Gastroesophageal sphincter (tissue), 4 donors: Measurements from ENCODE around the gene THADA. TPM values are rescaled to one million over a fixed set of nuclear protein-coding genes. Genes with fewer than 3 reads are reported as not detected.

Experiments
- ATAC-seq: fragments of 150-250 bp; one replicate; pipeline ENCODE4 v1.9.1; 2016; ENCODE audit warnings: mild to moderate bottlenecking, moderate library complexity
- H3K27ac ChIP-seq, 4 donors: fragments of 200-600 bp; sonication (generic) in 3 of 4; 1 replicate in 3 of 4; 2 replicates in 1 of 4; pipeline ENCODE4 v1.5.1; 2016 to 2019
- H3K27me3 ChIP-seq: fragments of 200-600 bp; sonication (generic); one replicate; pipeline ENCODE4 v1.5.1; 2019
- H3K36me3 ChIP-seq, 2 donors: fragments of 200-600 bp; sonication (generic); one replicate each; pipeline ENCODE4 v1.5.1; 2019; ENCODE audit warnings: control low read depth in 1 of 2
- H3K4me1 ChIP-seq, 3 donors: fragments of 200-600 bp; sonication (generic); 1 replicate in 2 of 3; 2 replicates in 1 of 3; pipeline ENCODE4 v1.5.1; 2016 to 2019; ENCODE audit warnings: control low read depth in 2 of 3
- H3K4me3 ChIP-seq, 2 donors: fragments of 200-600 bp; sonication (generic); one replicate each; pipeline ENCODE4 v1.5.1; 2019; ENCODE audit warnings: mild to moderate bottlenecking in 1 of 2, moderate library complexity in 1 of 2
- H3K9me3 ChIP-seq, 3 donors: fragments of 200-600 bp; sonication (generic); one replicate each; pipeline ENCODE4 v1.5.1; 2017 to 2019; ENCODE audit warnings: control low read depth in 2 of 3
- CTCF ChIP-seq, 4 experiments: fragments of 200-600 bp in 2 of 4; fragments of 450-650 bp in 2 of 4; sonication (generic) in 1 of 4; IDR thresholded peaks; one replicate each; pipeline ENCODE4 v1.5.1; 2017 to 2019; ENCODE audit warnings: antibody characterized with exemption in 4 of 4, mild to moderate bottlenecking in 2 of 4, moderate library complexity in 2 of 4
- EP300 ChIP-seq: sonication (generic); formaldehyde crosslinking; IDR thresholded peaks from one replicate; pipeline ENCODE4 v1.6.1; 2017; ENCODE audit warnings: antibody characterized with exemption, mild to moderate bottlenecking
- POLR2A ChIP-seq, 2 donors: fragments of 450-650 bp; IDR thresholded peaks; one replicate each; pipeline ENCODE4 v1.6.1; 2017; ENCODE audit warnings: antibody characterized with exemption in 2 of 2, mild to moderate bottlenecking in 2 of 2, moderate library complexity in 1 of 2
- POLR2AphosphoS5 ChIP-seq: sonication (generic); formaldehyde crosslinking; IDR thresholded peaks from one replicate; pipeline ENCODE4 v1.6.1; 2017; ENCODE audit warnings: antibody characterized with exemption
- WGBS, 2 donors: methylation state at CpG; one replicate each; pipeline ENCODE4 v1.1.5; 2018; ENCODE audit warnings: low coverage in 1 of 2; 5-methylcytosine and 5-hydroxymethylcytosine counted together
- total RNA-seq, 4 donors: library from RNA; depleted of rRNA; stranded (reverse); fragments of >200 nt; gene quantifications; one replicate each; pipeline ENCODE4 v1.1.0, GENCODE V29; 2016

The THADA gene
- total RNA-seq, 4 donors from 2014 or later, result 19.7 to 34.4 (median 22.3) TPM

DNA sequence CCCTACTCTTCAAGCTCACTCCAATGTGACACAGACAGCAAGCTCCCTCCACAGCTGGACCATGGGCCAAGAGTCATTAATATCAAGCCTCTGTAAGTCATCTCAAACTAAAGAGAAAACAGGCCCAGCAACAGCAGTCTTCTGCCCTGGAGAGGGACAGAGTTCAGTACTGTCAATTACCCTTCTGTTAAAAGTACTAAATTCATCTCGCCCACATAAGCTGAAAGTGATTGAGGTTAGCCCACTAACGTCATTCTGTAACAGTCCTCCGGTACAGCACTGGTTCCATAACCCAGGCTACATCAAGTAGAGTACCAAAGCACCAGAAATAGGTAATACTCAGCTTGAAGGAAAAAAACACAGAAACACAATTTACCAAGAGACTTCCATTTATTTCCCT lies 25.9 kb downstream of the THADA start:
- no peak for TF ChIP-seq POLR2A (IDR thresholded peaks at IDR 0.05)
- TF ChIP-seq CTCF (IDR thresholded peaks at IDR 0.05), result no peak
- TF ChIP-seq EP300, result no peak
- no peak for TF ChIP-seq POLR2AphosphoS5
- Histone ChIP-seq H3K27ac (peak overlapping the region in 1 of 4 donors; percentile 20), H3K4me1 (peaks cover 0 to 13% (median 0%) of the 10 kb centered on the region in 3 donors), H3K36me3 (peaks cover 0 to 71% of the 10 kb centered on the region in 2 donors), H3K9me3 (no peaks in the 10 kb centered on the region), H3K4me3 (no peak overlapping the region), H3K27me3 (no peaks in the 10 kb centered on the region)
- no peak for ATAC-seq
- WGBS, 2 donors, result 35 to 66% methylated on average over 3 of the region's 3 CpGs

DNA sequence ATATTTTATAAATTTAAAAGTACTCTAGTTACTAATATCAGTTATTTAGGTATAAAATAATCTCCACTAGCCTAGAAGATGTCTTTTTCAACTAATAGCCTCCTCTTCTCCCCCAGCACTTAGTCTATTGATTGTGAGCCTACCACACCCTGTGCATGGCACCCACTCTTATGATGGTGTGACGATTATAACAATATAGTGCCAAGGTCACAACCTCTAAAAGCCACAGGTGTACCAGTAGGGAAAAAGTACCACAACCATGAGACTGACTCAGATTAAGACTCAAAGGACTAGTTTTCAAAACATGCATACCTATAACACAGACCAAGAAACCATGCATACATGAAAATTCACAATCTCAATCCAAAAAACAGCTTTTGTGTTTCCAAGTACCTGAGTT lies 27.6 kb downstream of the THADA start:
- WGBS, 2 donors, result 86 to 100% methylated on average over 1 of the region's 1 CpG
- H3K36me3 ChIP-seq, result peaks cover 3 to 72% of the 10 kb centered on the region in 2 donors

DNA sequence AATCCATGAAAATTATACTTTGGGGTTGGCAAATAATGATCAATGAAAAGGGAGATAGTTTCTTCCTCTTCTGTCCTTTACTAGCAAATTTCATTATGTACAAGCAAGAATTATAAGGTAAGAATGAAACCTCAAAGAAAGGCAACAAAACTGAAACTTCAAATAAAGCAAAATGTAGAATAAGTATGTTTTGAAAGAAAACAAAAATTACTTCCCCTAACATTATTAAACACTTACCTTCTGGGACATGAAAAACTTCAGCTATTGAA lies 29.4 kb downstream of the THADA start:
- Histone ChIP-seq H3K4me1 (no peaks in the 10 kb centered on the region), H3K9me3 (no peaks in the 10 kb centered on the region), H3K27me3 (no peaks in the 10 kb centered on the region), H3K4me3 (no peak overlapping the region), H3K36me3 (peaks cover 3 to 69% of the 10 kb centered on the region in 2 donors), H3K27ac (no peak overlapping the region)
- ATAC-seq, result no peak
- TF ChIP-seq POLR2AphosphoS5, result no peak
- TF ChIP-seq POLR2A (IDR thresholded peaks at IDR 0.05), result no peak
- no peak for TF ChIP-seq CTCF (IDR thresholded peaks at IDR 0.05)

More for the DNA sequence above, 27.6 kb downstream of the THADA start:
- H3K9me3 ChIP-seq, result no peaks in the 10 kb centered on the region
- H3K27me3 ChIP-seq, result no peaks in the 10 kb centered on the region
- no peak overlapping the region for H3K4me3 ChIP-seq
- peaks cover 0 to 6% (median 0%) of the 10 kb centered on the region in 3 donors for H3K4me1 ChIP-seq
- no peak for ATAC-seq
- no peak overlapping the region for H3K27ac ChIP-seq
- TF ChIP-seq POLR2A (IDR thresholded peaks at IDR 0.05) (no peak), EP300 (no peak), POLR2AphosphoS5 (no peak), CTCF (IDR thresholded peaks at IDR 0.05) (no peak)

- 95% methylated on average over 2 of the region's 2 CpGs for WGBS, 2 donors
- H3K4me1 ChIP-seq, result no peaks in the 10 kb centered on the region
- no peak for TF ChIP-seq CTCF (IDR thresholded peaks at IDR 0.05)
- TF ChIP-seq EP300, result no peak
- TF ChIP-seq POLR2A (IDR thresholded peaks at IDR 0.05), result no peak
- TF ChIP-seq POLR2AphosphoS5, result no peak
- no peaks in the 10 kb centered on the region for H3K9me3 ChIP-seq
- no peak for ATAC-seq
- no peaks in the 10 kb centered on the region for H3K27me3 ChIP-seq
- no peak overlapping the region for H3K4me3 ChIP-seq
- peaks cover 3 to 69% of the 10 kb centered on the region in 2 donors for H3K36me3 ChIP-seq
- no peak overlapping the region for H3K27ac ChIP-seq
Measured at GRCh38 chr2:43563679-43564078, 32.2 kb downstream of the THADA start.

DNA sequence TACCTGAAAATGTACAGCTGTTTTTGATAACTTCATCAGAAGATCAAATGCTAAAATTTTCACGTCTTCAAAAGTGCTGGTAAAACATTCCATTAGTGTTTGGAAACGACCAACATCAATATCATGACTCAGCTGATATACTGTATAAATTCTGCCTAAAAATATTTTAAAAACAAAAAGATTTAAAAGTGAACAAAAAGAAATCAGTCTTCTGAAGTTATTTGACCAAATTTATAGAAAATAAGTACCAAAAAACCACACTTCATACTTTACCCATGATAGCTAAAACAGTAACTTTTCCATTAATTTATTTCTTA lies 35.6 kb downstream of the THADA start:
- Histone ChIP-seq H3K9me3 (no peaks in the 10 kb centered on the region), H3K27ac (no peak overlapping the region), H3K4me1 (no peaks in the 10 kb centered on the region), H3K4me3 (no peak overlapping the region), H3K27me3 (no peaks in the 10 kb centered on the region), H3K36me3 (peaks cover 3 to 86% of the 10 kb centered on the region in 2 donors)
- WGBS, 2 donors, result 72 to 82% methylated on average over 2 of the region's 2 CpGs
- TF ChIP-seq POLR2AphosphoS5, result no peak
- ATAC-seq, result no peak
